HCT116 (cell line): ENCODE measurements around the gene TRAF3.

ENCODE experiments used
- CBX3 ChIP-seq: IDR thresholded peaks from 2 replicates; pipeline ENCODE4 v1.6.1; 2012; ENCODE audit warnings: low read depth
- EZH2 ChIP-seq: fragments of 200-600 bp; sonication (generic); IDR thresholded peaks from 2 replicates; pipeline ENCODE4 v1.6.1; 2017; ENCODE audit warnings: antibody characterized with exemption, mixed run types
- EZH2phosphoT487 ChIP-seq: fragments of 200-600 bp; IDR thresholded peaks from 2 replicates; pipeline ENCODE4 v1.6.1; 2018; ENCODE audit warnings: antibody characterized with exemption, borderline replicate concordance
- POLR2A ChIP-seq: IDR thresholded peaks from 2 replicates; pipeline ENCODE4 v1.7.0; 2011; ENCODE audit warnings: borderline replicate concordance; ENCODE audit not compliant: insufficient read depth, insufficient read length; ENCODE audit errors: extremely low read depth
- RAD21 ChIP-seq: IDR thresholded peaks from 2 replicates; pipeline ENCODE4 v1.6.1; 2012; ENCODE audit warnings: low read depth, mild to moderate bottlenecking
- SP1 ChIP-seq: IDR thresholded peaks from 2 replicates; pipeline ENCODE4 v1.6.1; 2012; ENCODE audit warnings: low read depth
- SRF ChIP-seq: IDR thresholded peaks from 2 replicates; pipeline ENCODE4 v1.6.1; 2012; ENCODE audit warnings: low read depth
- YY1 ChIP-seq: IDR thresholded peaks from 2 replicates; pipeline ENCODE4 v1.6.1; 2011; ENCODE audit warnings: low read length, low read depth, moderate library complexity, mild to moderate bottlenecking; ENCODE audit not compliant: insufficient replicate concordance; ENCODE audit errors: extremely low read depth
- ZFX ChIP-seq: fragments of 450-650 bp; IDR thresholded peaks from 2 replicates; pipeline ENCODE4 v1.6.1; 2017
- ZNF274 ChIP-seq: fragments of 200-500 bp; sonication (Bioruptor generic); IDR thresholded peaks from 2 replicates; pipeline ENCODE4 v1.6.1; 2014; ENCODE audit warnings: mild to moderate bottlenecking, low read depth, low read length, inconsistent platforms
- TF ChIP-seq, protein P1 (sequence below), 3 experiments: fragments of 200-600 bp in 1 of 3; sonication (generic) in 1 of 3; IDR thresholded peaks in 2 of 3; conservative IDR thresholded peaks in 1 of 3; 2 replicates each; pipeline ENCODE4 v1.5.1; 2012 to 2017; ENCODE audit warnings: low read depth in 2 of 3, low read length in 2 of 3, antibody characterized with exemption in 1 of 3, borderline replicate concordance in 1 of 3, control low read depth in 1 of 3, mild to moderate bottlenecking in 1 of 3, mixed read lengths in 1 of 3, mixed run types in 1 of 3, moderate library complexity in 1 of 3; ENCODE audit not compliant: insufficient read depth in 1 of 3
- TF ChIP-seq, protein P2 (sequence below): IDR thresholded peaks from 2 replicates; pipeline ENCODE4 v1.6.1; 2012
- TF ChIP-seq, protein P3 (sequence below): IDR thresholded peaks from 2 replicates; pipeline ENCODE4 v1.6.1; 2011; ENCODE audit warnings: mild to moderate bottlenecking, low read length, moderate library complexity; ENCODE audit not compliant: insufficient replicate concordance; ENCODE audit errors: extremely low read depth
- TF ChIP-seq, protein P4 (sequence below): IDR thresholded peaks from 2 replicates; pipeline ENCODE4 v1.6.1; 2012; ENCODE audit warnings: low read depth

DNA sequence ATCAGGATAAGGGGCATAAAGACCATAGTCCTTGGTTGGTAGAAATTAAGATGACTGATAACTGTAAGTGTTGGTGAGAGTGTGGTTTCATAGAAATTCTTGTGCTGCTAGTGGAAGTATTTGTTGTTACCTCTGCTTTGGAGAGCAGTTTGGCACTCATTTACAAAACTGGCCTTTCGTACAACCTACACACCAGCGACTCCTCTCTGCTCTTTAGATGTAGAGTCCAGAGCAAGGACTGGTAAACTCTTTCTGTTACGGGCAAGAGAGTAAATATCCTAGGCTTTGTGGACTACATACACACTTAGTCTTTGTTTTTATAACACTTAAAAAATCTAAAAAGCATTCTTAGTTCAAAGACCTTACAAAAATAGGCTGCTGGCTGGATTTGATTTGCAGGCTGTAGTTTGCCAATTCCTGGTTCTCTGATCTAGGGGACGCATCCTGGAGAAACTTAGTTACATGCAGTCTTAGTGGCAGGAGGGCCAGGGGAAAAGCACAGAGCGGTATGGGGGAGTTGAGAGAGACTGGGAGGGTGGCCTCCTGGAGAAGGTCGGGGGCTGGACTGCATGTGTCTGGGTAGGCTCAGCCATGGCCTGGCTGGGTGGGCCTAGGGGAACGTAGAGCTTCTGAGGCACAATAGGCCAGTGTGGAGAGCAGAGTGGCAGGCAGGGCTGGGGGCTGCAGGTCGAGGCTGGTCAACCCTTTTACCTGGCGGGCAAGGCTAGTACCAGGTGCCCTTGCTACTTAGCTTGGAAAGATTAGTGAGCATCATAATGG lies 89.9 kb downstream of the TRAF3 start:
- no peak for TF ChIP-seq EZH2
- TF ChIP-seq, protein P1, sequence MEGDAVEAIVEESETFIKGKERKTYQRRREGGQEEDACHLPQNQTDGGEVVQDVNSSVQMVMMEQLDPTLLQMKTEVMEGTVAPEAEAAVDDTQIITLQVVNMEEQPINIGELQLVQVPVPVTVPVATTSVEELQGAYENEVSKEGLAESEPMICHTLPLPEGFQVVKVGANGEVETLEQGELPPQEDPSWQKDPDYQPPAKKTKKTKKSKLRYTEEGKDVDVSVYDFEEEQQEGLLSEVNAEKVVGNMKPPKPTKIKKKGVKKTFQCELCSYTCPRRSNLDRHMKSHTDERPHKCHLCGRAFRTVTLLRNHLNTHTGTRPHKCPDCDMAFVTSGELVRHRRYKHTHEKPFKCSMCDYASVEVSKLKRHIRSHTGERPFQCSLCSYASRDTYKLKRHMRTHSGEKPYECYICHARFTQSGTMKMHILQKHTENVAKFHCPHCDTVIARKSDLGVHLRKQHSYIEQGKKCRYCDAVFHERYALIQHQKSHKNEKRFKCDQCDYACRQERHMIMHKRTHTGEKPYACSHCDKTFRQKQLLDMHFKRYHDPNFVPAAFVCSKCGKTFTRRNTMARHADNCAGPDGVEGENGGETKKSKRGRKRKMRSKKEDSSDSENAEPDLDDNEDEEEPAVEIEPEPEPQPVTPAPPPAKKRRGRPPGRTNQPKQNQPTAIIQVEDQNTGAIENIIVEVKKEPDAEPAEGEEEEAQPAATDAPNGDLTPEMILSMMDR (IDR thresholded peaks at IDR 0.05 in 2 of 3, conservative IDR thresholded peaks at IDR 0.05 in 1 of 3; ENCODE audit: borderline replicate concordance in 1 of 3, insufficient read depth in 1 of 3, low read depth in 2 of 3, low read length in 2 of 3), result no peak
- no peak for TF ChIP-seq CBX3
- no peak for TF ChIP-seq RAD21
- no peak for TF ChIP-seq YY1
- no peak for TF ChIP-seq SRF
- TF ChIP-seq ZFX, result no peak
- no peak for TF ChIP-seq ZNF274
- TF ChIP-seq, protein P2, sequence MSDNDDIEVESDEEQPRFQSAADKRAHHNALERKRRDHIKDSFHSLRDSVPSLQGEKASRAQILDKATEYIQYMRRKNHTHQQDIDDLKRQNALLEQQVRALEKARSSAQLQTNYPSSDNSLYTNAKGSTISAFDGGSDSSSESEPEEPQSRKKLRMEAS, result no peak
- TF ChIP-seq, protein P3, sequence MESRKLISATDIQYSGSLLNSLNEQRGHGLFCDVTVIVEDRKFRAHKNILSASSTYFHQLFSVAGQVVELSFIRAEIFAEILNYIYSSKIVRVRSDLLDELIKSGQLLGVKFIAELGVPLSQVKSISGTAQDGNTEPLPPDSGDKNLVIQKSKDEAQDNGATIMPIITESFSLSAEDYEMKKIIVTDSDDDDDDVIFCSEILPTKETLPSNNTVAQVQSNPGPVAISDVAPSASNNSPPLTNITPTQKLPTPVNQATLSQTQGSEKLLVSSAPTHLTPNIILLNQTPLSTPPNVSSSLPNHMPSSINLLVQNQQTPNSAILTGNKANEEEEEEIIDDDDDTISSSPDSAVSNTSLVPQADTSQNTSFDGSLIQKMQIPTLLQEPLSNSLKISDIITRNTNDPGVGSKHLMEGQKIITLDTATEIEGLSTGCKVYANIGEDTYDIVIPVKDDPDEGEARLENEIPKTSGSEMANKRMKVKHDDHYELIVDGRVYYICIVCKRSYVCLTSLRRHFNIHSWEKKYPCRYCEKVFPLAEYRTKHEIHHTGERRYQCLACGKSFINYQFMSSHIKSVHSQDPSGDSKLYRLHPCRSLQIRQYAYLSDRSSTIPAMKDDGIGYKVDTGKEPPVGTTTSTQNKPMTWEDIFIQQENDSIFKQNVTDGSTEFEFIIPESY, result no peak
- TF ChIP-seq, protein P4, sequence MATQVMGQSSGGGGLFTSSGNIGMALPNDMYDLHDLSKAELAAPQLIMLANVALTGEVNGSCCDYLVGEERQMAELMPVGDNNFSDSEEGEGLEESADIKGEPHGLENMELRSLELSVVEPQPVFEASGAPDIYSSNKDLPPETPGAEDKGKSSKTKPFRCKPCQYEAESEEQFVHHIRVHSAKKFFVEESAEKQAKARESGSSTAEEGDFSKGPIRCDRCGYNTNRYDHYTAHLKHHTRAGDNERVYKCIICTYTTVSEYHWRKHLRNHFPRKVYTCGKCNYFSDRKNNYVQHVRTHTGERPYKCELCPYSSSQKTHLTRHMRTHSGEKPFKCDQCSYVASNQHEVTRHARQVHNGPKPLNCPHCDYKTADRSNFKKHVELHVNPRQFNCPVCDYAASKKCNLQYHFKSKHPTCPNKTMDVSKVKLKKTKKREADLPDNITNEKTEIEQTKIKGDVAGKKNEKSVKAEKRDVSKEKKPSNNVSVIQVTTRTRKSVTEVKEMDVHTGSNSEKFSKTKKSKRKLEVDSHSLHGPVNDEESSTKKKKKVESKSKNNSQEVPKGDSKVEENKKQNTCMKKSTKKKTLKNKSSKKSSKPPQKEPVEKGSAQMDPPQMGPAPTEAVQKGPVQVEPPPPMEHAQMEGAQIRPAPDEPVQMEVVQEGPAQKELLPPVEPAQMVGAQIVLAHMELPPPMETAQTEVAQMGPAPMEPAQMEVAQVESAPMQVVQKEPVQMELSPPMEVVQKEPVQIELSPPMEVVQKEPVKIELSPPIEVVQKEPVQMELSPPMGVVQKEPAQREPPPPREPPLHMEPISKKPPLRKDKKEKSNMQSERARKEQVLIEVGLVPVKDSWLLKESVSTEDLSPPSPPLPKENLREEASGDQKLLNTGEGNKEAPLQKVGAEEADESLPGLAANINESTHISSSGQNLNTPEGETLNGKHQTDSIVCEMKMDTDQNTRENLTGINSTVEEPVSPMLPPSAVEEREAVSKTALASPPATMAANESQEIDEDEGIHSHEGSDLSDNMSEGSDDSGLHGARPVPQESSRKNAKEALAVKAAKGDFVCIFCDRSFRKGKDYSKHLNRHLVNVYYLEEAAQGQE, result no peak
- TF ChIP-seq POLR2A, result no peak
- no peak for TF ChIP-seq SP1
- no peak for TF ChIP-seq EZH2phosphoT487
